ENCODE measurements around the gene CBX7. TPM values are rescaled to one million over a fixed set of nuclear protein-coding genes. Genes with fewer than 3 reads are reported as not detected.

CBX7 gene
- total and polyA plus RNA-seq, 8 donors: 17.2 to 44.0 (median 25.1) TPM

DNA sequence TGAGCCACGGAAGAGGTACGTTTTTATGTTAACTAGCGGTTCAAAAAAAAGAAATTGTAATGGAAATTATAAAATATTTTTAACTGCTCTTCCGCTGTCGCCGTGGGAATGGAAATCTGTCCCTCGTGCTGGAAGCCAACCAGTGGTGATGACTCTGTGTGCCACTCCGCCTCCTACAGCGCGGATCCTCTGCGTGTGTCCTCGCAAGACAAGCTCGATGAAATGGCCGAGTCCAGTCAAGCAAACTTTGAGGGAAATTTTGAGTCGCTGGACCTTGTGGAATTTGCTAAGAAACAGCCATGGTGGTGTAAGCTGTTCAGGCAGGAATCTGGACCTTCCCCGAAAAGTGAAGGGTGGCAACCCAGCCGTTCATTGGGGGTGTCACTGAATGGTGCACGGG lies 2.9 kb upstream of the CBX7 start:
- H3K27ac ChIP-seq: no peak overlapping the region
- ATAC-seq: no peak
- peak in 1 of 6 donors; percentile 42 for DNase-seq
- no peak for FAIRE-seq
- 76 to 81% methylated on average over 18 of the region's 18 CpGs for WGBS, 2 donors
- H3K4me1 ChIP-seq: peaks cover 0 to 9% (median 0%) of the 10 kb centered on the region in 3 donors
- H3K4me3 ChIP-seq: no peak overlapping the region
- H3K27me3 ChIP-seq: peaks cover 0 to 3% (median 0%) of the 10 kb centered on the region in 4 donors
- TF ChIP-seq, protein P1, sequence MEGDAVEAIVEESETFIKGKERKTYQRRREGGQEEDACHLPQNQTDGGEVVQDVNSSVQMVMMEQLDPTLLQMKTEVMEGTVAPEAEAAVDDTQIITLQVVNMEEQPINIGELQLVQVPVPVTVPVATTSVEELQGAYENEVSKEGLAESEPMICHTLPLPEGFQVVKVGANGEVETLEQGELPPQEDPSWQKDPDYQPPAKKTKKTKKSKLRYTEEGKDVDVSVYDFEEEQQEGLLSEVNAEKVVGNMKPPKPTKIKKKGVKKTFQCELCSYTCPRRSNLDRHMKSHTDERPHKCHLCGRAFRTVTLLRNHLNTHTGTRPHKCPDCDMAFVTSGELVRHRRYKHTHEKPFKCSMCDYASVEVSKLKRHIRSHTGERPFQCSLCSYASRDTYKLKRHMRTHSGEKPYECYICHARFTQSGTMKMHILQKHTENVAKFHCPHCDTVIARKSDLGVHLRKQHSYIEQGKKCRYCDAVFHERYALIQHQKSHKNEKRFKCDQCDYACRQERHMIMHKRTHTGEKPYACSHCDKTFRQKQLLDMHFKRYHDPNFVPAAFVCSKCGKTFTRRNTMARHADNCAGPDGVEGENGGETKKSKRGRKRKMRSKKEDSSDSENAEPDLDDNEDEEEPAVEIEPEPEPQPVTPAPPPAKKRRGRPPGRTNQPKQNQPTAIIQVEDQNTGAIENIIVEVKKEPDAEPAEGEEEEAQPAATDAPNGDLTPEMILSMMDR (IDR thresholded peaks at IDR 0.05): no peak
- no peaks in the 10 kb centered on the region for H3K9me3 ChIP-seq
- intact Hi-C loops (cut with DNase I): no loop called here
- H3K36me3 ChIP-seq: no peaks in the 10 kb centered on the region

DNA sequence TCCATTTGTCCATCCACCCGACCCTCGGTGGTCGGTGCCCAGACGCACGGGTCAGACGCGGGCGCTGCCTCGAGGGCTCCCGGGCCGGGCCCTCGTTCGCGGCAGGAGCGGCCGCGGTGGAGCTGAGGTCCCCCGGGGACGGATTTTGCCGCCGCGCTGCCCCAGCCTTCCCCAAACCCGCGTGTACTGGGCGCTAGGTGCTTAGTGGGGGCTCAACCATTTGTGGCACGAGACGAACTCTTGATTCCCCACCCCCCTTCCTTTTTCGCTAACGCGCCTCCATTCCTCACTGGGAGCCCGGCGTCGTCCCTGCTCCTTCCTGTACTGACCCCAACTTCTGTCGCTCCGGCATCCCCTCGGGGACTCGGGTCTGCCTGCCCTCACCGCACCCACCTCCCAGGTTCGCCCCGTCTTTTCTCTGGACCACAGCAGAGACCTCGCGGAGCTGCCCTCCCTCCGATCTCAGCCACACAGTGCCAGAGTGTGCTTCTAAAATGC lies 789 bp upstream of the CBX7 start:
- H3K27ac ChIP-seq: peak overlapping the region; percentile 70 to 84 (median 78)
- peak overlapping the region; percentile 42 to 87 (median 76) for H3K4me3 ChIP-seq
- no peaks in the 10 kb centered on the region for H3K36me3 ChIP-seq
- H3K27me3 ChIP-seq: peaks cover 0 to 3% (median 0%) of the 10 kb centered on the region in 4 donors
- TF ChIP-seq, protein P1 (IDR thresholded peaks at IDR 0.05): no peak
- H3K4me1 ChIP-seq: peaks cover 0 to 9% (median 0%) of the 10 kb centered on the region in 3 donors
- whole genome bisulfite sequencing, 2 donors: 3 to 6% methylated on average over 43 of the region's 43 CpGs
- FAIRE-seq (no peak), ATAC-seq (peak in 3 of 4 donors; percentile 5 to 9 (median 9)), DNase-seq (peak in 2 of 6 donors; percentile 41 to 68)
- intact Hi-C loops (cut with DNase I): no loop called here
- no peaks in the 10 kb centered on the region for H3K9me3 ChIP-seq

DNA sequence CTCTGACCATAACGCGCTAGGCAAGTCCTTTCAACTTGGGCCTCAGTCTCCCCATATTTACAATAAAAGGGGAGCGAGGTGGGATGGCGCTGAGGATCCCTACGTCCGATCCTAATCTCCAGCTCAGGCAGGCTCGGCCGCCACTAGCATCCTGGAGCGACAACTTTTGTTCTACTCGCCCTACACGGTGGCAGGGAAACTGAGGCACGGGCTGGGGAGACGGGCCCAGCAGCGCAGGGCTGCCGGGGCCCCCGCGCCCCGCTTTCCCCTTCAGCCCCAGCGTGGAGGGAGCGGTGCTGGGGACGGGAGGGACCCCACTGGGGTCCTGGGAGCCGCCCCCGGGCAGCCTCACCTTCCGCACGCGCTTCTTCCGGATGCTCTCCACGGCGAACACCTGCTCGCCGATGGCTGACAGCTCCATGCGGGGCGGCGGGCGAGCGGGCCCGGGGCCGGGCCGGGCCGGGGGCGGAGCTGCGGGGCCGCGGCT lies 413 bp downstream of the CBX7 start:
- no peaks in the 10 kb centered on the region for H3K9me3 ChIP-seq
- 5 to 6% methylated on average over 15 to 44 of the region's 44 CpGs for WGBS, 2 donors
- peaks cover 0 to 9% (median 3%) of the 10 kb centered on the region in 3 donors for H3K4me1 ChIP-seq
- ATAC-seq (no peak), FAIRE-seq (no peak), DNase-seq (peak in 1 of 6 donors; percentile 47)
- H3K36me3 ChIP-seq: no peaks in the 10 kb centered on the region
- TF ChIP-seq, protein P1 (IDR thresholded peaks at IDR 0.05): no peak
- intact Hi-C loops (cut with DNase I): no loop called here
- peak overlapping the region; percentile 74 to 87 (median 80) for H3K4me3 ChIP-seq
- H3K27me3 ChIP-seq: peaks cover 0 to 3% (median 0%) of the 10 kb centered on the region in 4 donors
- H3K27ac ChIP-seq: peak overlapping the region; percentile 53 to 91 (median 78)

DNA sequence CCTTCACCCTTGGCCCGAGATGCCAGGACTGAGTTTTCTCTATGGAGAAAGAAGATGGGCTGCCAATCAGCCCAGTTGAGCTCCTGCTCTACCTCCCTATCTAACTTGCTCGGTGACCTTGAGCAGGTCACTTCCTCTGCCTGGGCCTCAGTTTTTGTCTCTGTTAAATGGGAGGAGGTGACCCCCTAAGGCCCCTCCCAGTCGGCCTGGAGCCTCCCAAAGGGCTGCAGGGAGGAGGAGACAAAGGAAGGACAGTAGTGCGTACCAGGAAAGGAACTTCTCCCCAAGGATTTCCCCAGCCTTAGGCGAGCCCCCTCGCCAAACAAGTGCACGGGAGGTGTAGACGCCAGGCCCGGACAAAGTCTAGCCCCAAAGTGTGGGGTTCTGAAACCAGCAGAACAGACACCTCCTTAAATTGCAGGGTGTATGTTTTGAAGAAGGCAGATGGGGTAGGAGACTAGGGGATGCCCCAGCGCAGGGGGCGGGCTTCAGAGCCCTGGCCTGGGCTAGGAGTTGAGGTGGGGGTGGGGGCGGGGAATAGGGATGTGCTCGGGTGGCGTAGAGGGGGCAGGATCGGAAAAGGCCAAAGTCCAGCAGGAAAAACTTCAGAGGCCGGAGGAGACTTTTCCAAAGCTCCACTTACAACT lies 1.0 kb downstream of the CBX7 start:
- peaks cover 3 to 10% (median 6%) of the 10 kb centered on the region in 3 donors for H3K4me1 ChIP-seq
- 40 to 41% methylated on average over 16 of the region's 16 CpGs for WGBS, 2 donors
- TF ChIP-seq, protein P1 (IDR thresholded peaks at IDR 0.05): no peak
- no peak for FAIRE-seq
- peak overlapping the region; percentile 53 to 91 (median 78) for H3K27ac ChIP-seq
- H3K4me3 ChIP-seq: peak overlapping the region; percentile 74 to 87 (median 80)
- ATAC-seq: no peak
- H3K27me3 ChIP-seq: peaks cover 0 to 3% (median 0%) of the 10 kb centered on the region in 4 donors
- H3K9me3 ChIP-seq: no peaks in the 10 kb centered on the region
- DNase-seq: peak in 4 of 6 donors; percentile 35 to 56 (median 48)
- intact Hi-C loops (cut with DNase I): no loop called here
- H3K36me3 ChIP-seq: no peaks in the 10 kb centered on the region
